HepG2 (cell line): ENCODE results near the gene CSNK1D.
A peak's percentile ranks its signal among the peaks of the same experiment; 100 is the strongest.

Experiments used
- CTCF ChIP-seq: sonication (generic); formaldehyde crosslinking; IDR thresholded peaks from 2 replicates; pipeline ENCODE4 v1.5.0; 2020; ENCODE audit warnings: mild to moderate bottlenecking, missing genetic modification reagents, moderate library complexity
- ELF1 ChIP-seq: sonication (generic); formaldehyde crosslinking; IDR thresholded peaks from 2 replicates; pipeline ENCODE4 v1.4.0; 2020; ENCODE audit warnings: missing genetic modification reagents
- FOSL1 ChIP-seq: sonication (generic); formaldehyde crosslinking; IDR thresholded peaks from 2 replicates; pipeline ENCODE4 v1.9.0; 2021; ENCODE audit warnings: missing genetic modification reagents, borderline replicate concordance
- POLR2A ChIP-seq, 2 experiments: IDR thresholded peaks; 2 replicates each; pipeline ENCODE4 v1.6.1; 2011; ENCODE audit warnings: low read depth in 2 of 2, low read length in 2 of 2, mild to moderate bottlenecking in 1 of 2, moderate library complexity in 1 of 2; ENCODE audit not compliant: insufficient read depth in 1 of 2
- POLR2AphosphoS5 ChIP-seq: IDR thresholded peaks from 2 replicates; pipeline ENCODE4 v1.6.1; 2012; ENCODE audit warnings: low read depth, low read length
- SMARCC2 ChIP-seq: fragments of 450-650 bp; IDR thresholded peaks from 2 replicates; pipeline ENCODE4 v1.6.1; 2017; ENCODE audit warnings: antibody characterized with exemption, mild to moderate bottlenecking
- SMC3 ChIP-seq: IDR thresholded peaks from 2 replicates; pipeline ENCODE4 v1.6.1; 2011; ENCODE audit warnings: low read length, improper control_type of control experiment
- ZHX2 ChIP-seq, 2 experiments: sonication (generic) in 1 of 2; formaldehyde crosslinking in 1 of 2; IDR thresholded peaks; 2 replicates each; pipeline versions ENCODE4 v1.6.1 to v1.9.0; 2014 to 2022; ENCODE audit warnings: antibody characterized with exemption in 1 of 2, borderline replicate concordance in 1 of 2, inconsistent platforms in 1 of 2, low read depth in 1 of 2, missing genetic modification reagents in 1 of 2
- ZNF713 ChIP-seq: sonication (generic); formaldehyde crosslinking; IDR thresholded peaks from 2 replicates; pipeline ENCODE4 v1.4.0; 2020; ENCODE audit warnings: mild to moderate bottlenecking, missing genetic modification reagents
- ZNF841 ChIP-seq: sonication (generic); formaldehyde crosslinking; IDR thresholded peaks from 2 replicates; pipeline ENCODE4 v1.8.1; 2023; ENCODE audit warnings: missing genetic modification reagents, borderline replicate concordance

GRCh38 chr17:82272495-82273326, 789 bp downstream of the CSNK1D start:
- TF ChIP-seq POLR2AphosphoS5 (0 out of 2 replicates have a peak, but pooled peaks have one; percentile 23), ELF1 (CRISPR knock-in tag) (0 out of 2 replicates have a peak, but pooled peaks have one; percentile 17), CTCF (CRISPR knock-in tag) (no peak), SMARCC2 (no peak), FOSL1 (CRISPR knock-in tag) (no peak), ZHX2 (IDR thresholded peaks at IDR 0.05; ENCODE audit: low read depth) (no peak), ZHX2 (CRISPR knock-in tag; IDR thresholded peaks at IDR 0.05; ENCODE audit: borderline replicate concordance) (no peak), ZNF713 (CRISPR knock-in tag) (no peak), SMC3 (no peak), POLR2A (IDR thresholded peaks at IDR 0.05; ENCODE audit: insufficient read depth in 1 of 2, low read depth in 2 of 2, low read length in 2 of 2) (peak in 1 of 2 experiments; percentile 39; a peak in 2 of 4 replicates), ZNF841 (no peak)
